NCI-H510A treated with DMSO at 0.1 percent for 48 hours (cell line): ENCODE results near the gene REM2.
A peak's percentile ranks its signal among the peaks of the same experiment; 100 is the strongest.
"Not testable (repeated sequence)": the region's sequence is repeated elsewhere in the genome, so short reads cannot be mapped to it uniquely, and the experiment has no call there.

ENCODE experiments used
- DNase-seq: peaks from one replicate; lab custom pipeline; 2025; lab: John Stamatoyannopoulos, UW

Gene REM2

DNA sequence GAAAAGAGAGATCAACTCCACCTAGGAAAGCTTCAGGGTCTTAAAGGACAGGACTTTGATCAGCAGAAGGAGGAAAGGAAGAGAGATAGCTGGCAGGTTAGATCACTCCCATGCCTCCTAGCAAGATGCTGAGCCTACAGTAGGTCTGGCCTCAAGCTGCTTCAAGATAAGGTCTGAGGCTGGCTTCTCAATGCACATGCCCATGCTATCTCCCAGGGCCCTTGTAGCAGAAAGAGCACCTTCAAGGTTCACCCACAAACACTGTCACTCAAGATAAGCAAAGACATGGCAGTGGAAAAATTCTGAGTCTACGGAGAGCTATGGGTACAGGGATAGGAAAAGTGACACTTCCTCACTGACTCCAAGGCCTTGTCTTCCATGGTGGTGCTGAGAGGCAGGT, 14.3 kb downstream of the REM2 start:
- no peak for DNase-seq

DNA sequence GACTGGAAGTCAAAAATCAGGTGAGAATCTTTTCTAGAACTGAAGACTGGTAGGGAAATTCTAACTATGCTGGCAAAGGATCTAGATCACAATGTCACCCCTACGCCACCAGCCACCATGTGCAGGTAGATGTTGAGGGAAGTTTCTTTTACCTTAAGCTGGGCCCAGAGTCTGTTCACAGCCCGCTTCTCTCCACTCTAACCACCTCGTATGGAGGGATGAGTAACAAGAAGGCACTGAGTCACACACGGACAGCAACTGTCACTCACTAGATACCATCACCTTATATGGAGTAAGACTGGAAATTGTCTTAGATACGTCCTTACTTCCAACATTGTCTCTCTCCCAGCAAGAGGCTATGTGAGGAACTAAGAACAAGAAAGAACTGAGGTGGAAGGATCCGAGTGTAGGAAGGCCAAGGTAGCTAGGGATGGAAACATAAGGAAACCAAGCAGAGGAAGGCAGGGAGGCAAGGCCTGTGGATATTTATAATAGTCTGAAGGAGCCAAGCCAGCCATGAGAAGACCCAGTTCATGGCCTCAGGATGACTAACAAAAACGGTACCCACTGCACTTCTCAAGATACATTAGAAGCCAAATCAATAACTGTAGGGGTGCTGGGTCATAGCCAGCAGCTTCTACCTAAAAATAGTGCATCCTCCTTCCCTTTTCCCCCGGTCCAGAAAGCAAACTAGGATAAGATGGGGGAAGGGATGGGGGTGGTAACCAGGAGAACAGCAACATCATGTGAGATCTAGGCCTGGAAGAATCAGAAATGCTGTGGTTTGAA, 15.5 kb downstream of the REM2 start:
- DNase-seq: no peak

DNA sequence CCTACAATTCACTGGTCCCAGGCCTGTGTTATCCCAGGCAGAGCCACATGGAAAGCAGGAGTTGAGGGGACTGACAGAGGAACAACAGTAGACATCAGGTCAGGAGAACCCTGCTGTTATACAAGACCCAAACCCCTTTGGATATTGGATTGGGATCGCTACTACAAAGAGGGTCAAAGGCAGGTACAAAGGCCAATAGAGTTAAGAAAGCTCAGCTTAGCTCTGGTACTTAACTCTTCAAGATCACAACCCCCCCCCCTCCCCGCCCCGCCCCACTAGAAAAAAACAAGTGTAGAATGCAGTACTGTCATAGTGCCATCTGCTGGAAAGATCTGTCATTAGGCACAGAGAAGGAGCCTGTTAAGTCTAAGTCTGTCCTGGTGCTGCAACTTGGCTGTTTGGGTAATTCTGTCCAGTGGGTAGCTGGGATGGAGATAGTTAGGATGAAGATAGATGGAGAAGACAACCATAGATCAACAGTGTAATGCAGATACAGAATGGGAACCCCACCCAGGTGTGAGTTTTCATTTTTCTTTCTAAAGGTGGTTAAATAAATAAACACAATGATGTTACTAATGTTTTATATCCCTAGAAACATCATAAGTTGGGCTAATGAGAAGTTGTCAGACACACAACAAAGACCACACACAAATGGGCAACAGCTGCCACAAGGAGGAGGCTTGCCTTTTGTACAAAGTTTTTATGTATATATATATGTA, 17.2 kb downstream of the REM2 start:
- DNase-seq: peak; percentile 58

DNA sequence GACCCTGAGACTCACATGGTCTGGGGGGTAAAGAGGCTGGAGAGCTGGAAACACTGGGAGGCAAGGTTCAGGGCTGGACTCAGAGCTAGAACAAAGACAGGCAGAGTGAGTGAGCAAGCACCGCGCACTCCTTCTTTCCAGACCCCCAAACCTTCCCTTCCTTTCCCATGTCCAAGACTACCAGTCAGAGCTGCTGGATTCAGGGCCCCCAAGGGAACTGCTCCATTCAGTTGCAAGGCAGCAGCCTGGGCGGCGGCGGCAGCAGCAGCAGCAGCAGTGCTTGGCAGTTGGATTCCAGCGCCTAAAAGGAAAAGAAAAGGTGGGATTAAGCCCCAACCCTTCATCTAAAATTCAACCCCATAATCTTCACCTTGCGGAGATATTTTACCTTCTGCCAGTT, 18.8 kb downstream of the REM2 start:
- DNase-seq: no peak

DNA sequence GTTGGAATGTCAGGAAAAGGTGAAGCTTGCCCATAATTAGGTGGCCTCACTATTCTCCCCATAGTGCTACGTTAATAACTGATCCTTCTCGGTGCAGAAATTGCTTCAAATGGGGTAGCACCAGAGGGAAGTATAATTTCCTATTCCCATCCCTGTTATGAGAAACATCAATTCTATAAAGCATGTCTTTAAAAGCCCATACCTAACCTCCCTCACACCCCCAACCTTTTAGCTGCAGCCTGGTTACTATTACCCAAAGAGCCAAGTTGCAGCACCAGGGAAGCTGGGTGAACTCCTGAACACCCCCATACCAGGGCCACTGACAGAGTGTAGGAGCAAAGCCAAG, 20.7 kb downstream of the REM2 start:
- no peak for DNase-seq

DNA sequence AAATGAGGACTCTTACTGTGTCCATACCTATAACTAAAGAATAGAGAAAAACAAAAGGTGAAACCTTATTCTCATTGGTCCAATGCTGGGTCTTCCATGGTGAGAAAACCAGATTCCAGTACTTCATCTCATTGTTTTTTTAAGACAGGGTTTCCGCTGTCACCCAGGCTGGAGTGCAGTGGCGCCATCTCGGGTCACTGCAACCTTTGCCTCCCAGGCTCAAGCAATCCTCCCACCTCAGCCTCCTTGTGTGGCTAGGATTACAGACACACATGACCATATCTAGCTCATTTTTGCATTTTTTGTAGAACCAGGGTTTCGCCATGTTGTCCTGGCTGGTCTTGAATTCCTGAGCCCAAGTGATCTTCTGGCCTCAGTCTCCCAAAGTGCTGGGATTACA, 22.6 kb downstream of the REM2 start:
- no peak for DNase-seq

DNA sequence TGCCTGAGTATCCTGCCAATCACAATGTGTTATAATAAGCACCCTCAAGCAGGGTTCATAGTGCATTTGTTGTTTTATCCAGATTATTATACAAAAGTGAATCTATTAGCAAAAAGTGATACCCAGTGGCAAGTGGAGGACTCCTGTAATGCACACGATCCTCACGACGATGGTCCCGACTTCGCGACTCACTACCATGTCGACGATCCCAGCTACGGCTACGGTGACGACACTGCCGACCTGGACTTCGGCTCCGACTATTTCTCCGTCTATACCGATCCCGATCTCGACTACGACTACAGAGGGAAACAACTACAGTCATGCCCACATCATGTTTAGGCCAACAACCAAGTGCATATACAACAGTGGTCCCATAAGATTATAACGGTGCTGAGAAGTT, 23.1 kb downstream of the REM2 start:
- DNase-seq: no peak

DNA sequence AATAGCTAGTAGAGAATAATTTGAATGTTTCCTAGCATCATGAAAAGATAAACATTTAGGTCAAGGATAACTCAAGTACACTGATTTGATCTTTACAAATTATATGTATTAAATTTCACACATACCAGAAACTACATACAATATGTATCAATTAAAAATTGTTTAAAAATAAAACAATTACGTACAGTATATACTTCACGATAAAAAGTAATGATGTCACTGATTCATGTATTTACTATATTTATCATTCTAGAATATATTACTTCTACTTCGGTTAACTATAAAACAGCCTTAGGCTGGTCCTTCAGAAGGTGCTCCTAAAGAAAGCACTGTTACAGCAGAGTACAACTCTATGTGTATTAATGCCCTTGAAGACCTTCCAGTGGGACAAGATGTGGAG, 24.4 kb downstream of the REM2 start:
- no peak for DNase-seq

DNA sequence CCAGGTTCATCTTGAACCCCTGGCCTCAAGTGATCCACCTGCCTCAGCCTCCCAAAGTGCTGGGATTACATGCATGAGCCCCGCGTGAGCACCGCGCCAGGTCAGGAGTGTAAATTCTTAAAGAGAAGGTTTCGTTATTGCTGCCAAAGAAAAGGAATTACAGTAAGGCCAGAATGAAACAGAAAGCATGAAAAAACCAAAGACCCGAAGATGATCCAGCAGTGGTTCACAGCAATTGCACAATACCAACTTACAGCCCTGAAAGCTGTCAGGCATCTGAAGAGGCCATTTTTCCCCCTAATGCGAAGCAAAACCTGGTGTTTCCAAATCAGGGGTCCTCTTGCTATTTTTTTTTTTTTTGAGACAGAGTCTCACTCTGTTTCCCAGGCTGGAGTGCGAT, 25.6 kb downstream of the REM2 start:
- DNase-seq: no peak

DNA sequence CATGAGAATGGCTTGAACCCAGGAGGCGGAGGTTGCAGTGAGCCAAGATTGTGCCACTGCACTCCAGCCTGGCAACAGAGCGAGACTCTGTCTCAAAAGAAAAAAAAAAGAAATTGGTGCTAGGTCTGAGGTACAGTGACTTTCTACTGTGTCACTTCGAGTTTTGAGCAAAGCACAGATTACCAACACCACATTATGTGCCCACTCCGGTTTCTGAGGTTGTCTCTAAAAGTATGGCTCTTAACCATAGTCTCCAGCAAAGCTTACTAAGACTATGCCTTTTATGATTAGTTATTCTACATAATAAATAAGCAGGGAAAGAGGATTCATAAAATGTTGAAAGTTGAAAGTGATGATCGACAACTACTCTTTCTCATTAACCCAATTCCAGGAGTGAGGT, 27.9 kb downstream of the REM2 start:
- DNase-seq: no peak

DNA sequence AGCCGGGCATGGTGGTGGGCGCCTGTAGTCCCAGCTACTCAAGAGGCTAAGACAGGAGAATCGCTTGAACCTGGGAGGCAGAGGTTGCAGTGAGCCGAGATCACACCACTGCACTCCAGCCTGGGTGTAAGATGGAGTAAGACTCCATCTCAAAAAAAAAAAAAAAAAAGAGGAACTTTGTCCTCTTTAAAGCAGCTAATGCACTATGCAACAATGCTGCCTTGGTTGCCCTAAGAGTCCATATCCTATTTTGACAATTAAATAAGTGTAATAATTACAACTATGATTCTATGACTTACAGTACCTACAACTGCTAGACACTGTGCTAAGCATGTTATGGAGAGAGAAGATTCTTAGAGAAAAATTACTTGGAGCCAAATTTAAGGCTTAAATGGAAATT, 31.8 kb downstream of the REM2 start:
- not testable (repeated sequence) for DNase-seq

DNA sequence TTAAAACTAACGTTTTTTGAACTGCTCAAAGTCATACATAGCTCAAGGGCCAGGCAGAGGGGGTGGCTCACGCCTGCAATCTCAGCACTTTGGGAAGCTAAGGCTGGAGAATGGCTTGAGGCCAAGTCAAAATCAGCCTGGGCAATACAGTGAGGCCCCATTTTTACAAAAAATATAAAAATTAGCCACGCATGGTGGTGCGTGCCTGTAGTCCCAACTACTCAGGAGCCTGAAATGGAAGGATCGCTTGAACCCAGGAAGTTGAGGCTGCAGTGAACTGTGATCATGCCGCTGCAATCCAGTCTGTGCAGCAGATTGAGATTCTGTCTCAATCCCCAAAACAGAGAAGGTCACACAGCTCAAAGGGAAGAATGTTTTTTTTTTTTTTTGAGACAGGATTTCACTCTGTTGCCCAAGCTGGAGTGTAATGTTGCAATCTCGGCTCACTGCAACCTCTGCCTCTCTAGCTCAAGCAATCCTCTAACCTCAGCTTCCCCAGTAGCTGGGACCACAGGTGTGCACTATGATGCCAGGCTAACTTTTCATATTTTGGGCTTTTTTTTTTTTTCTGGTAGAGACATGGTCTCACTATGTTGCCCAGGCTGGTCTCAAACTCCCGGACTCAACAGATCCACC, 33.0 kb downstream of the REM2 start:
- DNase-seq: no peak

DNA sequence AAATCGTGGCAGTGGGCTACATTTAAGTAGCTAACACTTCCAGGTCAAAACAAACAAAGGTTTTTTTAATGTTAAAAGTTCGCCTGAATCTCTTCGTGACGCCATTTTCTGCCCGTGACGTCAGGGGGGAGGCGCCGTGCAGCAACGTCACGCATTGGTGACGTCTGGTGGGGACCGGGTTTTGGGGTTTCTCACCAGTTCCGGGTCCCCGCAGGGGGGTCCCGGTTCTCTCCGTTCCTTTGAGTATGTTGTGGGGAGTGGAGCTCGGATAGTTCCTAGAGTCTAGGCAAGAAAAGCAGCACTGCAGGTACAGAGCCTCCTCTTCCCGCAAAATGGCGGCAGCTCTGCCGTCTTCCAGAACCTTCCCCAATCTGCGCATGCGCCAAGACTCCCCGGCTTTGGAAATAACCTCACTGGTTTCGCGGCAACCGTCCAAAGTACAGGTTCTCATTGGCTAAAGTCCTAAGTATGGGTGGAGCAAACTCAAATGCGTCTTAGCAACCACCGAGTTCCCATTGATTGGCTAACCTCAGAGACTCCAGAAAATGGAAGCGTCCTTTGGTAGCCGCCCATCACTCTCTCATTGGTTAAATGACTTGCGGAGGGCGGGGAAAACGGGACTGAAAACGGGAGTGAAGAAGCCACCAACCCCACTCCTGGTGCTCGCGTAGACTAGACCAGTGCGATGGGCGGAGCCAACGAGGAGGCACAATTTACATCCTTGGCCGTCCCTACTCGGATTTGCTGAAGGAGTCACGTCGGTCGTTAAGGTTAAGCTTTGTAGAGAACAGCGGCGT, 36.0 kb downstream of the REM2 start, which contains the start of gene RBM23:
Gene RBM23, minus strand, starts transcription at position 346 of the 797 bp plus-strand sequence.
- peak; percentile 99 for DNase-seq

DNA sequence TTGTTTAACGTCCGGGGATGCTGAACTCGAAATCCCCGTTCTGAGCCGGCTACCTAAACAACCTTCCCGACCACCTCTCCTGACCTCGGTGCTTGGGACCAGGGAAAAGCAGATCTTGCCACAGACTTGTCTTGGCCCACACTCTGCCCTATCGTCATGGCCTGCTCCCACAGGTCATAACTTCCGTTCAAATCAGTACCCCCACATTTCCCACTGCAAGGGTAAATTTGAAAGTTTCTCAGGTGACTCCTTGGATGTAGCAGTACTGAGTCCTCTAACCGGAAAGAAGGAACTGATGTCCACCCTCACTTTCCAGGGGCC, 36.5 kb downstream of the REM2 start:
- DNase-seq: no peak

DNA sequence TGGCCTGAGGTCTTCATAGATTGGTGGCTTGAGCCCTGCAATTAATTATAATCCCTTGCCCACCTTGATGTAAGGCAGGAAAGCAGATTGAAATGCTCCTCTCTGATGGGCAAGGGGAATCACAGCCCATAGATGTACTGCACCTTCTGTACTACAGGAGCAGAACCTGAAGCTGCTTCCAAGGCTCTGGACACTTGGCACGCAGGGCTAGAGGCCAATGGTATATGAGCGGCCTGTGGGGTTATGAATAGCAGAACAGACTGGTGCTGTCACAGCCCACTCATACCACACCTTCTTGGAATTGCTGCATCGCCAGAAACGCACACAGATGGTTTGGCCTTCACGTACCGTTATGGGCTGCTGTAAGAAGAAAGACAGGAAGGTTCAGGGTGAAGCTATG, 37.7 kb downstream of the REM2 start:
- DNase-seq: no peak

DNA sequence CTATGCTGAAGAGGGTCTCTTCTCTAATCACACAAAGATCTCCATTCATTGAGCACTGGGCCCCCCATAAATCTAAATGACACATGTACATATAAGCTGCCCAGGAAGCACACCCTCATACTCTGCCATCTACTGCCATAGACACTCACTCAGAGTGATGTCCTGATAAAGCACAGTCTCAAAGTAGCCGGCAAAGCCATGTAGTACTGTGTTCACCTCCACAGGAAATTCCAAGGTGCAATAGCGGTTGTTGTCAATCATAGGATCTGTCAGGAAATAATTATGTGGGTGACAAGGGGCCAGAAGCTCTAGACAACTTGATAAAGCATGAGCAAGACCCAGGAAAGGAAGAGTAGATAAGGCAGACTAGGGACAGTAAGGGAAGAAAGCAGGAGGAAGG, 39.3 kb downstream of the REM2 start:
- DNase-seq: no peak

DNA sequence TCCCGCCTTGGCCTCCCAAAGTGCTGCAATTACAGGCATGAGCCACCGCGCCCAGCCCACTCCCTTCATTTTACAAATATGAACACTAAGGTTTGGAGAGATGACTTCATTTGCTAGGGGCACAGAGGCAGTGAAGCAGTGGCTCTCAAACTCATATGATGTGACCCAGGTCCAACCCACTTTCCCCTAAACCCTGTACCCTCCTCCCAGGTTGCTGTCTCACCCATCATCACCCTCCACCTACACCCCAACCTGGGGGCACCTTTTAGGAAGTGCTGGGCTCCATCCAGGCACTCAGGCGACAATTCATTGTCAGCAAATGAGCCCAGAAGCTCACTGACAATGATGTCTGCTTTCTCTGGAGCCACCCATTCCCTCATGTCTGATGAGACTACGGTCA, 40.7 kb downstream of the REM2 start:
- DNase-seq: no peak

DNA sequence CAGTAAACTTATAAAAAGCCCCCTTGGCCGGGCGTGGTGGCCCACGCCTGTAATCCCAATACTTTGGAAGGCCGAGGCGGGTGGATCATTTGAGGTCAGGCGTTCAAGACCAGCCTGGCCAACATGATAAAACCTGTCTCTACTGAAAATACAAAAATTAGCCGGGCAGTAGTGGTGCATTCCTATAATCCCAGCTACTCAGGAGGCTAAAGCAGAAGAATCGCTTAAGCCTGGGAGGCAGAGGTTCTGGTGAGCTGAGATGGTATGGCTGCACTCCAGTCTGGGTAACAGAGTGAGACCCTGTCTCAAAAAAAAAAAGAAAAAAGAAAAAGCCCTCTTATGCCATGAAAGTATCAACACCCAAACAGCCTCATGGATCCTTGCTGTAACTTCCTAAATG, 42.5 kb downstream of the REM2 start:
- no peak for DNase-seq

DNA sequence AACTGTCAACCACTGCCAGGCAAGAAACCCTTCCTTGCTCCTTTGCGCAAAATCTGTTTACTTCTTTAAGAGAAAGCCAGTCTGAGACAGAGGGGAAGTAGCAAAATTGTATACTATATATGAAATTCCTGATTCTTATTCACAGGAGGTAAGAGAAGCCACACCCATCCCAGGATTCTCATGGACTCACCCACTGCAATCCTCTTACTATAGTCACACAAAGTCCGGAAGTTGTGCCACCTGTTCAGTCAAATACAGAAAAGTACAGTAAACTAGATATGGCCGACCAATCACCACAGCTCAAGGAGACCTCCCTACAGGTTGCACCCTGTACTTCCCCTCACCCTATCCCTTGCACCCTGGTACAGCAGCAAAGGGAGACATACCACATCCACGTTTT, 43.3 kb downstream of the REM2 start:
- DNase-seq: no peak

DNA sequence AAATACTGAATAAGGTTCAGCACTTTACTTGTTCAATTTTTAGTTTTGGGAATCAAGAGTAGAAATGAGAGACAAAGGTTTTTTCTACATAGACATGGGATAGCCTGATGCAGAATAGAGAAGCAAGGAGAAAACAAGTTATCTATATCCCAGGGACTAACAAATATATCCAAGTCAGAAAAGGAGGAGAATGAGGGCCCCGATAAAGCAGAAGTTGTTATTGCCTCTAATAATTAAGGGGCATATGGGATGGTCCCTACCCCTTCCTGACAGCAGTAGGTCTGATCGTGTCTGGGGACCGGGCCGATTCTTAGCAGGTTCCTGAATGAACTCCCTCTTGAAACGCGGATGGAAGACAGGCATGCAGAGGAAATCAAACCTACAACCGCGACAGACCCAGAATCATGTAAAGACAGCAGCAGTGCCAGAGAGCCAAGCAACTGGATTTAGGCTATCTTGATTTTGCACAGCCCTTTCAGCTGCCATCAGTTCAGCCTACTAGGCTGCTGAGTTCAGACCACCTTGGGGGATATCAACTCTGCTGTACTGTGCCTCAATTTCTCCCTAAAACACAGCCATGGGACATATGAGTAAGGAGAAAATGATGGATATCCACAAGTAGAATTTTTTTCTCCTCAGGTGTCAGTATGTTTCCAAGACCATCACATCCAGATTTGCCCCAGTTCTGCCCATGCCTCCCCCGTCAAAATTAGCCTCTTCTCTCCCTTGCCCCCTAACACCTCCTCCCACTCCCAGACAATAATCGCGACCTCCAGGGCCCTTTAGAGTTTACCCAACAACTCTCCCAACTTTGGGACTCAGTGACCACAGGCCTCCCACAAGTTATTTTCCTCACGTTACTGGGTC, 45.4 kb downstream of the REM2 start:
- no peak for DNase-seq

DNA sequence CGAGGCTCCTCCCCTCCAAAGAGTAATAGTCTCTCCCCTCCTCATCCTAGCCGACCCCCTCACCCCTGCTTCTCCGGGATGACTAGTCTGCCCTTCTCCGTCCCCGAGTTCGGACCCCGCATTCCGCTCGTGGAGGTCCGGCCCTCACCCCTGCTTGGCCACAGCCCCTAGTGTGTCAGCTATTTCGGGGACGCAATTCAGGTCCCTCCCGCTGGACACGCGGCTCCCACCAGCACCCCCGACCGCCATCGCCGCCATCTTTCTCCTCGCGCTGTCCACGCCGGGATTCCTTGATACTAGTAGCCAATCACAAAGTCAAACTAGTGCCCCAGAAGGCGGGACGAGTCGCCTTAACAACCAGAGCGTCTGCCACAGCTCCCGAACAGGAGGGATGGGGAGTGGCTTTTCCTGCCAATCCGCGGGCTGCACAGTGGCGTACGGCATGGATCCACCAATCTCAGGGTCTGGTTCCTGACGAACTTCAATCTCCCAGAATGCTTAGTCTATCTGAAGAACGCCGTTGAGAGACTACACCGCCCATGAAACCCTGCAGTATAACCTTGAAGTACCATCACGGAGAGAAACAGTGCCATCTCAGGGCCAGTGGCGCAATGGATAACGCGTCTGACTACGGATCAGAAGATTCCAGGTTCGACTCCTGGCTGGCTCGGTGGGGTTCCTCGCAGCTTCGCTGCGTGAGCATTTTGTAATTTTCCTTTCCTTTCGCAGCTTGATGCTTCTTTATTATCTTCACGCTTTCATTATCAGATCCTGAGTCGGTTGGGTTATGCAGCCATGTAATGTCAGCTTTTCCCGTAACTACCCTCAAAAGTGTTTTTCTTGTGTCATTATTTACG, 46.3 kb downstream of the REM2 start, which contains the start of gene PRMT5:
Gene PRMT5, minus strand, starts transcription at position 273 of the 857 bp plus-strand sequence. Its CDS starts 15 bp downstream, at position 258.
- DNase-seq: peak; percentile 97
